Upper lobe of left lung (tissue), 4 donors: ENCODE measurements around the gene ARGLU1.

Experiments
- EP300 ChIP-seq, 4 donors: sonication (generic); formaldehyde crosslinking; IDR thresholded peaks; one replicate each; pipeline ENCODE4 v1.5.1; 2017; ENCODE audit warnings: antibody characterized with exemption in 4 of 4, control low read depth in 2 of 4
- POLR2A ChIP-seq, 4 donors: fragments of 450-650 bp; IDR thresholded peaks; one replicate each; pipeline ENCODE4 v1.5.1; 2016 to 2017; ENCODE audit warnings: antibody characterized with exemption in 4 of 4, mild to moderate bottlenecking in 2 of 4

GRCh38 chr13:106569233-106570095 is 1.5 kb upstream of the ARGLU1 start:
- TF ChIP-seq POLR2A (IDR thresholded peaks at IDR 0.05), result no peak
- no peak for TF ChIP-seq EP300 (IDR thresholded peaks at IDR 0.05)
